Thoracic aorta (tissue), 2 donors: Measurements from ENCODE around the gene CUBN. TPM values are rescaled to one million over a fixed set of nuclear protein-coding genes. Genes with fewer than 3 reads are reported as not detected.

ENCODE experiments used
- ATAC-seq: fragments of 150-250 bp; one replicate; pipeline ENCODE4 v1.8.0; 2017; ENCODE audit warnings: low read depth; ENCODE audit not compliant: insufficient number of reproducible peaks, low FRiP score
- DNase-seq: peaks from one replicate; pipeline ENCODE4 v3.0.0-alpha.2; 2020; ENCODE audit warnings: low spot score
- H3K27ac ChIP-seq, 2 donors: fragments of 200-600 bp; sonication (generic); 1 replicate in 1 of 2; 2 replicates in 1 of 2; pipeline ENCODE4 v1.5.1; 2016; ENCODE audit warnings: mild to moderate bottlenecking in 2 of 2, moderate library complexity in 2 of 2
- H3K27me3 ChIP-seq: fragments of 200-600 bp; sonication (generic); replicated peaks from 2 replicates; pipeline ENCODE4 v1.6.0; 2016; ENCODE audit warnings: mild to moderate bottlenecking; ENCODE audit not compliant: insufficient read depth
- H3K36me3 ChIP-seq: fragments of 200-600 bp; sonication (generic); one replicate; pipeline ENCODE4 v1.5.1; 2016
- H3K4me1 ChIP-seq, 2 donors: fragments of 200-600 bp; sonication (generic); 1 replicate in 1 of 2; 2 replicates in 1 of 2; pipeline versions ENCODE4 v1.5.1 to v1.6.0; 2016; ENCODE audit warnings: low read depth in 2 of 2, mild to moderate bottlenecking in 1 of 2; ENCODE audit not compliant: control insufficient read depth in 1 of 2
- H3K4me3 ChIP-seq: fragments of 200-600 bp; sonication (generic); 2 replicates; pipeline ENCODE4 v1.5.1; 2016; ENCODE audit warnings: mild to moderate bottlenecking
- H3K9me3 ChIP-seq: fragments of 200-600 bp; sonication (generic); 2 replicates; pipeline ENCODE4 v1.5.1; 2016
- CTCF ChIP-seq: fragments of 200-600 bp; sonication (generic); IDR thresholded peaks from one replicate; pipeline ENCODE4 v1.5.1; 2019; ENCODE audit warnings: antibody characterized with exemption
- total RNA-seq, 2 donors: library from RNA; depleted of rRNA; stranded (reverse); fragments of >200 nt; gene quantifications; one replicate each; pipeline versions ENCODE4 v1.1.0 to v1.2.3, GENCODE V29; 2016

CUBN gene
- total RNA-seq, 2 donors from 2014 or later, result 4.1 to 4.6 TPM

GRCh38 chr10:16811765-16812164 lies 317.8 kb downstream of the CUBN start:
- ATAC-seq (no peak), DNase-seq (no peak)
- Histone ChIP-seq H3K9me3 (no peaks in the 10 kb centered on the region), H3K27me3 (no peaks in the 10 kb centered on the region), H3K36me3 (no peaks in the 10 kb centered on the region), H3K27ac (no peak overlapping the region), H3K4me1 (peaks cover 2 to 40% of the 10 kb centered on the region in 2 donors), H3K4me3 (no peak overlapping the region)
- no peak for TF ChIP-seq CTCF

GRCh38 chr10:16811292-16811691 lies 318.3 kb downstream of the CUBN start:
- Histone ChIP-seq H3K4me1 (peaks cover 2 to 37% of the 10 kb centered on the region in 2 donors), H3K27me3 (no peaks in the 10 kb centered on the region), H3K9me3 (no peaks in the 10 kb centered on the region), H3K4me3 (no peak overlapping the region), H3K36me3 (no peaks in the 10 kb centered on the region), H3K27ac (no peak overlapping the region)
- ATAC-seq (no peak), DNase-seq (no peak)
- TF ChIP-seq CTCF, result no peak

GRCh38 chr10:16809074-16809718 lies 320.4 kb downstream of the CUBN start:
- Histone ChIP-seq H3K27me3 (no peaks in the 10 kb centered on the region), H3K4me3 (no peak overlapping the region), H3K27ac (no peak overlapping the region), H3K36me3 (no peaks in the 10 kb centered on the region), H3K9me3 (no peaks in the 10 kb centered on the region), H3K4me1 (peaks cover 0 to 16% of the 10 kb centered on the region in 2 donors)
- ATAC-seq, result no peak
- peak; percentile 23 for TF ChIP-seq CTCF
- DNase-seq, result no peak

GRCh38 chr10:16804123-16804522 lies 325.5 kb downstream of the CUBN start:
- H3K4me1 ChIP-seq, result peaks cover 0 to 18% of the 10 kb centered on the region in 2 donors
- no peaks in the 10 kb centered on the region for H3K27me3 ChIP-seq
- H3K36me3 ChIP-seq, result no peaks in the 10 kb centered on the region
- no peaks in the 10 kb centered on the region for H3K9me3 ChIP-seq
- no peak overlapping the region for H3K27ac ChIP-seq
- no peak overlapping the region for H3K4me3 ChIP-seq
- TF ChIP-seq CTCF, result no peak
- ATAC-seq, result no peak
- no peak for DNase-seq

GRCh38 chr10:16803464-16803863 lies 326.1 kb downstream of the CUBN start:
- TF ChIP-seq CTCF, result no peak
- ATAC-seq (no peak), DNase-seq (no peak)
- no peak overlapping the region for H3K4me3 ChIP-seq
- H3K4me1 ChIP-seq, result peaks cover 0 to 18% of the 10 kb centered on the region in 2 donors
- no peak overlapping the region for H3K27ac ChIP-seq
- H3K9me3 ChIP-seq, result no peaks in the 10 kb centered on the region
- no peaks in the 10 kb centered on the region for H3K36me3 ChIP-seq
- H3K27me3 ChIP-seq, result no peaks in the 10 kb centered on the region
